Suprapubic skin (tissue), 4 donors: Measurements from ENCODE around the gene PPP1R27. TPM values are rescaled to one million over a fixed set of nuclear protein-coding genes. Genes with fewer than 3 reads are reported as not detected.
A peak's percentile ranks its signal among the peaks of the same experiment; 100 is the strongest.

ENCODE experiments used
- DNase-seq, 2 donors: peaks; one replicate each; pipeline ENCODE4 v3.0.0-alpha.2; 2019; ENCODE audit warnings: low spot score in 2 of 2
- H3K27ac ChIP-seq: fragments of 200-600 bp; sonication (generic); one replicate; pipeline ENCODE4 v1.5.1; 2019
- H3K27me3 ChIP-seq: fragments of 200-600 bp; sonication (generic); one replicate; pipeline ENCODE4 v1.5.1; 2019
- H3K36me3 ChIP-seq: fragments of 200-600 bp; sonication (generic); one replicate; pipeline ENCODE4 v1.5.1; 2019
- H3K4me1 ChIP-seq: fragments of 200-600 bp; sonication (generic); one replicate; pipeline ENCODE4 v1.5.1; 2019
- H3K4me3 ChIP-seq: fragments of 200-600 bp; sonication (generic); one replicate; pipeline ENCODE4 v1.5.1; 2019; ENCODE audit warnings: mild to moderate bottlenecking
- H3K9me3 ChIP-seq: fragments of 200-600 bp; sonication (generic); one replicate; pipeline ENCODE4 v1.5.1; 2019
- CTCF ChIP-seq, 2 donors: fragments of 200-600 bp in 1 of 2; fragments of 450-650 bp in 1 of 2; sonication (generic) in 1 of 2; IDR thresholded peaks; one replicate each; pipeline ENCODE4 v1.5.1; 2016 to 2019; ENCODE audit warnings: antibody characterized with exemption in 2 of 2, mild to moderate bottlenecking in 1 of 2, moderate library complexity in 1 of 2
- EP300 ChIP-seq: sonication (generic); formaldehyde crosslinking; IDR thresholded peaks from one replicate; pipeline ENCODE4 v1.6.1; 2017; ENCODE audit warnings: antibody characterized with exemption
- POLR2A ChIP-seq, 2 donors: fragments of 450-650 bp; IDR thresholded peaks; one replicate each; pipeline ENCODE4 v1.6.1; 2017; ENCODE audit warnings: antibody characterized with exemption in 2 of 2, mild to moderate bottlenecking in 2 of 2, moderate library complexity in 2 of 2
- POLR2AphosphoS5 ChIP-seq, 3 donors: sonication (generic); formaldehyde crosslinking; IDR thresholded peaks; one replicate each; pipeline ENCODE4 v1.6.1; 2017; ENCODE audit warnings: antibody characterized with exemption in 3 of 3
- WGBS: methylation state at CpG from one replicate; pipeline ENCODE4 v1.1.5; 2018; 5-methylcytosine and 5-hydroxymethylcytosine counted together
- total RNA-seq, 4 donors: library from RNA; depleted of rRNA; stranded (reverse); fragments of >200 nt; gene quantifications; one replicate each; pipeline ENCODE4 v1.1.0, GENCODE V29; 2016

PPP1R27 gene
- total RNA-seq, 4 donors from 2014 or later = 1.3 TPM; not detected in 3

GRCh38 chr17:81806461-81807209, 28.2 kb downstream of the PPP1R27 start:
- no peak overlapping the region for H3K4me3 ChIP-seq
- TF ChIP-seq POLR2AphosphoS5 (IDR thresholded peaks at IDR 0.05) (no peak), CTCF (IDR thresholded peaks at IDR 0.05) (no peak), EP300 (no peak), POLR2A (IDR thresholded peaks at IDR 0.05) (no peak)
- no peaks in the 10 kb centered on the region for H3K36me3 ChIP-seq
- no peaks in the 10 kb centered on the region for H3K9me3 ChIP-seq
- no peak overlapping the region for H3K27ac ChIP-seq
- peaks cover 99% of the 10 kb centered on the region for H3K27me3 ChIP-seq
- peaks cover 21% of the 10 kb centered on the region for H3K4me1 ChIP-seq
- DNase-seq = no peak
- WGBS = 25% methylated on average over 11 of the region's 23 CpGs

GRCh38 chr17:81805707-81806460, 29.0 kb downstream of the PPP1R27 start:
- no peaks in the 10 kb centered on the region for H3K9me3 ChIP-seq
- no peak overlapping the region for H3K27ac ChIP-seq
- no peak for DNase-seq
- H3K4me1 ChIP-seq = peaks cover 21% of the 10 kb centered on the region
- WGBS = 57% methylated on average over 2 of the region's 18 CpGs
- no peaks in the 10 kb centered on the region for H3K36me3 ChIP-seq
- H3K27me3 ChIP-seq = peaks cover 99% of the 10 kb centered on the region
- TF ChIP-seq EP300 (no peak), POLR2AphosphoS5 (IDR thresholded peaks at IDR 0.05) (no peak), CTCF (IDR thresholded peaks at IDR 0.05) (no peak), POLR2A (IDR thresholded peaks at IDR 0.05) (no peak)
- H3K4me3 ChIP-seq = no peak overlapping the region

GRCh38 chr17:81804559-81805399, 30.1 kb downstream of the PPP1R27 start:
- no peaks in the 10 kb centered on the region for H3K9me3 ChIP-seq
- no peak for DNase-seq
- 0% methylated on average over 12 of the region's 65 CpGs for WGBS
- H3K27me3 ChIP-seq = peaks cover 99% of the 10 kb centered on the region
- H3K4me3 ChIP-seq = peak overlapping the region; percentile 46
- H3K36me3 ChIP-seq = no peaks in the 10 kb centered on the region
- no peak overlapping the region for H3K27ac ChIP-seq
- no peak for TF ChIP-seq CTCF (IDR thresholded peaks at IDR 0.05)
- TF ChIP-seq EP300 = no peak
- TF ChIP-seq POLR2AphosphoS5 (IDR thresholded peaks at IDR 0.05) = no peak
- no peak for TF ChIP-seq POLR2A (IDR thresholded peaks at IDR 0.05)
- peaks cover 21% of the 10 kb centered on the region for H3K4me1 ChIP-seq

- Histone ChIP-seq H3K27ac (no peak within 1 kb of the TSS), H3K4me1 (peaks cover 21% of the 10 kb centered on the region), H3K9me3 (no peaks in the 10 kb centered on the region), H3K27me3 (peaks cover 94% of the 10 kb centered on the region), H3K4me3 (peak within 1 kb of the TSS; percentile 46), H3K36me3 (no peaks in the 10 kb centered on the region)
- DNase-seq = no peak
- TF ChIP-seq POLR2A (IDR thresholded peaks at IDR 0.05) (no peak), CTCF (IDR thresholded peaks at IDR 0.05) (no peak), EP300 (no peak), POLR2AphosphoS5 (IDR thresholded peaks at IDR 0.05) (no peak)
- 4% methylated on average over 14 of the region's 110 CpGs for WGBS
Observed at GRCh38 chr17:81803728-81804558, 30.9 kb downstream of the PPP1R27 start, which contains the start of gene GCGR. GCGR (plus strand) TSS chr17:81804150; CDS start chr17:81809019, 4,869 bp downstream.
